ENCODE results near the gene IZUMO4.

Gene IZUMO4

DNA sequence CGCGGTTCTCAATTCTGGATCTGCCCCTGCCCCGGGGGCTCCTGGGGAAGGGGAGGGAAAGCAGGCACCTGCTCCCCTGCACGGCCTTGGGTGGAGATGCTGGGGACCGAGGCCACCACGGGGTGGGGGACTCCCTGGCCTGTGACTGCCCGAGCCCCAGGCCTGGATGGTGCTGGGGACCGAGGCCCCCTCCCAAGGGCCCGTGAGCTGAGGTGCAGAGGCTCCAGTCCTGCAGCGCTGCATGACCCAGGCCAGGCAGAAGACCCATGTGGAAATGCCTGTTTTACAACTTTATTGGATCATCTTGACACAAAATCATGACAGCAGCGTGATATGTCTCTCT is 4.0 kb downstream of the IZUMO4 start:
- intact Hi-C loops (cut with micrococcal nuclease), result no loop called here
- Mint-ChIP-seq H3K4me3 (no peak overlapping the region), H3K9me3 (peaks cover 5% of the 10 kb centered on the region), H3K27ac (no peak overlapping the region), H3K36me3 (ENCODE audit: low read depth) (peaks cover 84% of the 10 kb centered on the region), H3K27me3 (no peaks in the 10 kb centered on the region), H3K4me1 (ENCODE audit: low read depth) (peaks cover 21% of the 10 kb centered on the region)

DNA sequence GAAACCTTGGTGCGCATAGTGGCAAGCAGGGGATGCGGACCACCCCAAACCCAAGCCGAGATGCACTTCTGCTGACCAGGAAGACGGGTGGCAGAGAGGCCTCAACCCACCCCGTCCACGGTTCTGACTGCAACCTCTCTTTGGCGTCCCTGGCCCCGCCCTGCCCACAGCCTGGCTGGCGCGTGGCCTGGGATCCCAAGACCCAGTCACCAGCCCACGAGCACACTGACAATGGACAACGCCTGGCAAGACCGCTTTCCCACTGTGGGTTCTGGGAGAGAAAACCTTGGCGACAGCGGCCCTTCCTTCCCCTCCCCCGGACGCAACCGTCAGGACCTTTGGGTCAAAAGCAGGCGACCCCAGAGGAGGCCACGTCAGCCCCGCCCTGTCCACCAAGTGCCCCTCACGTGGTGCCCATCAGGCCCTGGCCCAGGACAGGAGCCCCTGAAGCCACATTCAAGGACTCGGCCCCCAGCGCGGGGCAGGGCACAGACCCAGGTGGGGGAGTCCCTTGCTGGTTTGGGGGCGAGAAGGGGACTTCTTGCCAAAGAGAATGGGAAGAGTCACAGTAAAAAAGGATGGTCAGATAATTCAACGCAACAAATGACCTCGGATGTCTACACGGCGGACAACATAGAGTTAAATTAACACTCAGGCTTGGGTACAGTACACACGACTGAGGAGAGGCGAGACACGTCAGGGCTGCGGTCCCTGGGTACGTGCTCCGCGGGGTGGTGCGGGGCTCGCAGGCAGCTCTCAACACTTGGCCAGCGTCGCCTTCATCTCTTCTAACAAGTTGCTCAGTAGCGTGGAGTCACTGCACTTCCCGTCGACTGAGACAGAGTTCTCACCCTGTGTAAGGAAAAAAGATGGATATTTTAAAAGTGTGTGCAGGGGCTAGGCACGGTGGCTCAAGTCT is 5.0 kb downstream of the IZUMO4 start:
- Mint-ChIP-seq H3K27me3 (no peaks in the 10 kb centered on the region), H3K4me1 (ENCODE audit: low read depth) (peaks cover 21% of the 10 kb centered on the region), H3K9me3 (peaks cover 12% of the 10 kb centered on the region), H3K36me3 (ENCODE audit: low read depth) (peaks cover 87% of the 10 kb centered on the region), H3K27ac (no peak overlapping the region), H3K4me3 (no peak overlapping the region)
- intact Hi-C loops (cut with micrococcal nuclease), result no loop called here

DNA sequence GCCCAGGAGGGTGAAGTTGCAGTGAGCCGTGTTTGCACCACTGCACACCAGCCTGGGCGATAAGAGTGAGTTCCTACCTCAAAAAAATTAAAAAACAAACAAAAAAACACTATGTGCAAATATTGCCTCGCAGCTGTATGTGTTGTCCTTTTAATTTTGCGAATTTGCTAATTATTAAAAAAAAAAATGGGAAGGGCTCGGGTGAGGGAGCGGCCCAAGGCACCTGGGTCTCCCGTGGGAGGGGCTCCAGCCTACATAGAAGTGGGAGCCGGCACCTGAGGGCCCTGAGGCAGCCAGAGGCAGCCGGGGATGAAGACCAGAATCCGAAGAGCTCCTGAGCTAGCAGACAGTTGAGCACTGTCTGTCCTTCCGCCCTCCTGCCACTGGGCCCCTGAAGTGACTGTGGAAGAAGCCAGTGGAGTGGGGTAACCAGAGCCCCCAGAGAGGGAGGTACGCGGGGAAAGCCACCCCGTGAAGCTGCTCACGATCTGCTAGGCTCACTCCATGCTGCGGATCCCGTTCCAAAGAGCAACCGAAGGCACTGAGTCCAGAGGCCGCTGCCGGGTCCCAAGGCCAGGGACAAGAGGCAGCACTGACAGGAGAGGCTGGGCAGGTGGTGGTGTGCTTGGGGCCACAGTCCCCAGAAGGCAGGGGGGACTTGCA is 6.5 kb downstream of the IZUMO4 start:
- intact Hi-C loops (cut with micrococcal nuclease), result no loop called here
- H3K4me1 Mint-ChIP-seq (ENCODE audit: low read depth), result peaks cover 6% of the 10 kb centered on the region
- H3K27me3 Mint-ChIP-seq, result no peaks in the 10 kb centered on the region
- H3K9me3 Mint-ChIP-seq, result peaks cover 17% of the 10 kb centered on the region
- H3K36me3 Mint-ChIP-seq (ENCODE audit: low read depth), result peaks cover 100% of the 10 kb centered on the region
- H3K4me3 Mint-ChIP-seq, result no peak overlapping the region
- no peak overlapping the region for H3K27ac Mint-ChIP-seq

DNA sequence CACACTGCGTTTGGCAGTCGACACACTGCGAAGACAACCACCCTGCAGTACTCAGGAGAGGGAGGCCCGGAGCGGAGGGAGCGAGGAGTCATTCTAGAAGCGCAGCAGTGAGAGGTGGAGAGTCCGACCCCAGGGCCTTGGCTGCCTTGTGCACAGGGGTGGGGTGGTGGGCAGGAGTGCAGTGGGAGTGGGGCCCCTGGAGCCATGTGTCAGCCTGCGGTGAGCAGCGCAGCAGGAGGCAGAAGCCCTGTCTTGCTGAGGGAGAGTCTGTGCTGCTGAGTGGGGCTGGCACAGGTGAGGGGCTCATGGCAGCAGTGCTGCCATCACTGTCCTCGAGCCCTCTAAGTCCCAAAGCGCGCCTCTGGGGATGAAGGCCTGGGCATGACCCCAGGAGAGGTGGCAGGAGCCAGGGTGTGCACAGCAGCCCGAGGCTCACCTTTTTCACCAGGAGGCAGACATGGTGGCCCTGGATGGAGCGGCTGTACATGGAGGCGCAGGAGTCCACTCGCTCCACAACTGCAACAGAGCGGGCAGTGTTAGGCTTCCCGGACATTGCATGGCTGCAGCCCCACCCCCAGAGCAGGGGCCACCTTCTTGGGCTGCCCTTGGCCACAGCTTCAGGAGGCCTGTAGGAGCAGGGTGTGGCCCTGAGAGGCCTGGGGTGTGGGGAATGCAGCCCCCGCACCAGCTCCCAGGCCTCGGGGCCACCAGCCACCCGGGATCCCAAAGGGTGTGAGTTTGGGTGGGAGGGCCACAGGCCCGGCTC is 11.7 kb downstream of the IZUMO4 start:
- Mint-ChIP-seq H3K27me3 (no peaks in the 10 kb centered on the region), H3K4me1 (ENCODE audit: low read depth) (no peaks in the 10 kb centered on the region), H3K9me3 (peaks cover 17% of the 10 kb centered on the region), H3K4me3 (no peak overlapping the region), H3K27ac (no peak overlapping the region), H3K36me3 (ENCODE audit: low read depth) (peaks cover 100% of the 10 kb centered on the region)
- intact Hi-C loops (cut with micrococcal nuclease), result no loop called here

DNA sequence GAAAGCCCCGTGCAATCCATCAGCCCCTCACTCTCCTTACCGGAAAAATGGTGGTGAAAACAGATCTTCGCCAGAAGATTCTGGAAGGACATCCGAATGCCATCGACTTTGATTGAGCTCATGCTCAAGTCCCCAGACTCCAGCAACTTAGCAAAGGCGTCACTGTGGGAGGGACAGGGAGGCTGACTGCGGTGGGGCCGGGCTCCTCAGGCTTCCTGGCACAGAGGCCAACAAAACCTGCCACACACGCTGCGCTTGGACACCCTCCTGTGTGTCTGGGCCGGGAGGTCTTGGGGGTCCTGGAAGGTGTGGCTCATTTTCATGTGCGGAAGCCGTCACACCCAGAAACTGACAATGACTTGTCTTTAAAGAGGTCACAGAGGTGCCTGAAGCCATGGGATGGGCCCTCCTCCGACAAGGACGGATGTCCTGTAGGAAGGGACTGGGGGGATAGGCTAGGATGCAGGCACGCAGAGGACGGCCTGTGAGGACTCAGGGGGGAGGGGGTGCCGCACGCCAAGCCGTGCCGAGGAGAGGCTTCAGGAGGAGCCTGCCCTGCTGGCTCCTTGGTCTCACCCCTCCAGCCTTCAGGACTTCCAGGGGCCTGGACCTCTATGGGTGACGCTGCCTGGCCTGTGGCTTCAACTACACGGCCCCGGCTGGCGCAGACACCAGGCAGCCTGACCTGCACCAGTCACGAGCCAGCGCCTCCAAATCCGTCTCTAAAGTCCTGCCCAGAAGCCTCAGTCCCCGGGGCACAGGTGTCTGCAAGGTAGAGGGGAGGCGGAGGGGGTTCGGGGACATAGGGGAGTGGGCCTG is 12.5 kb downstream of the IZUMO4 start:
- H3K27me3 Mint-ChIP-seq, result no peaks in the 10 kb centered on the region
- intact Hi-C loops (cut with micrococcal nuclease), result no loop called here
- no peak overlapping the region for H3K4me3 Mint-ChIP-seq
- H3K27ac Mint-ChIP-seq, result no peak overlapping the region
- no peaks in the 10 kb centered on the region for H3K4me1 Mint-ChIP-seq (ENCODE audit: low read depth)
- H3K9me3 Mint-ChIP-seq, result peaks cover 17% of the 10 kb centered on the region
- H3K36me3 Mint-ChIP-seq (ENCODE audit: low read depth), result peaks cover 100% of the 10 kb centered on the region

DNA sequence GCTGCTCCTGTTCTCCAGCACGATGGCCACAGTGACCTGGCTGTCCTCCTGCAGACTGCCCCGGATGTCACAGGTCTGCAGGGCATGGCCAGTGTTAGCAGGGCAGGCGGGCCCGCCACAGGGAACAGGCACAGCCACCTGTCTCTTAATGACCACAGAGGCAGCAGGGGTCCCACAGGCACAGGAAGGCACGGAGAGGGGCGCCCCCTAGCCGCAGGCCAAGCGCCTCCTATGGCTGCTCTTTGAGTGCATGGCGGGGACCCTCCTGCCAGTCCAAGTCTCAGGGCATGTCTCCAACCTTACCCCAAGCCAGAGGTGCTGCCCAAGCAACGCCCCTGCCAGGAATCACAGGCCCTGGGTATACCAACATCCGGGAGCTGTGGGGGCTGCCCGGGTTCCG is 14.1 kb downstream of the IZUMO4 start:
- no peak overlapping the region for H3K4me3 Mint-ChIP-seq
- H3K4me1 Mint-ChIP-seq (ENCODE audit: low read depth), result no peaks in the 10 kb centered on the region
- intact Hi-C loops (cut with micrococcal nuclease), result no loop called here

DNA sequence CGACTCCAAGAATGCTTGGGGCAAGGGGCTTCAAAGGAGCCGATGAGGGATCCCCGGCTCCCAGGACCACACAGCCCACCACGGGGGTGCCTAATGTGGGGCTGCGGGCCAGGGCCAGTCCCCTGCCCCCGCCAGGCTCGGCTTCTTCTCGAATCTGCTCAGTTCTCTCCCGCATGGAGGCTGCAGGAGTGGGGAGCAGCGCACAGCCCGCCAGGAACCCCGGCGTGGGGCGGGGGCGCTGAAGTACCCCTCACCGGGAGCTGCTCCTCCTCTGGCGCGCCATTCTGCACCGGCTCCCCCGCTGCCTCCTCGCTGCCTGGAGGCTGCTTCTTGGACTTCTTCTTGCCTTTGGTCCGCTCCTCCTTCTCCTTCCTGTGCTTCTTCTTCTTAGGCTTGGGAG is 14.7 kb downstream of the IZUMO4 start:
- intact Hi-C loops (cut with micrococcal nuclease), result no loop called here
- Mint-ChIP-seq H3K36me3 (ENCODE audit: low read depth) (peaks cover 100% of the 10 kb centered on the region), H3K4me1 (ENCODE audit: low read depth) (no peaks in the 10 kb centered on the region), H3K4me3 (no peak overlapping the region), H3K27me3 (no peaks in the 10 kb centered on the region), H3K9me3 (peaks cover 7% of the 10 kb centered on the region), H3K27ac (no peak overlapping the region)

More for the DNA sequence above, 14.1 kb downstream of the IZUMO4 start:
- peaks cover 100% of the 10 kb centered on the region for H3K36me3 Mint-ChIP-seq (ENCODE audit: low read depth)
- H3K27me3 Mint-ChIP-seq, result no peaks in the 10 kb centered on the region
- H3K9me3 Mint-ChIP-seq, result peaks cover 10% of the 10 kb centered on the region
- no peak overlapping the region for H3K27ac Mint-ChIP-seq

DNA sequence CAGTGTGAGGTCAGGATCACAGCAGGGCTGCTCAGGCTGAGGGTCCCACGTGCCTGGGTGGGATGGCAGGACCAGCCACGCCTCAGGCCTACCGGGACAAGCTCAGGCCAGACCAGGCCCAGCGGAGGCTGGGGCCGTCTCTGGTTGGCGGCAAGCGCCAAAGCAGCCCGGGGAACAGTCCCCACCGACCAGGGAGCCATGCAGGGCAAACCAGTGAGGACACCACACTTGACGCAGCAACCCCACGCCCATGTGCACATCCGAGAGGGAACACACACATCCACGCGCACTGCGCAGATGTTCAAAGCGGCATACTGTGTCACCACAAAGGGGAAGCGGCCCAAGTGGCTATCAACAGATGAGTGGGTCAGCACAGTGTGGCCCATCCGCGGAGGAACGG is 15.2 kb downstream of the IZUMO4 start:
- peaks cover 100% of the 10 kb centered on the region for H3K36me3 Mint-ChIP-seq (ENCODE audit: low read depth)
- intact Hi-C loops (cut with micrococcal nuclease), result no loop called here
- H3K27me3 Mint-ChIP-seq, result no peaks in the 10 kb centered on the region
- H3K4me1 Mint-ChIP-seq (ENCODE audit: low read depth), result no peaks in the 10 kb centered on the region
- H3K4me3 Mint-ChIP-seq, result no peak overlapping the region
- peaks cover 2% of the 10 kb centered on the region for H3K9me3 Mint-ChIP-seq
- no peak overlapping the region for H3K27ac Mint-ChIP-seq

DNA sequence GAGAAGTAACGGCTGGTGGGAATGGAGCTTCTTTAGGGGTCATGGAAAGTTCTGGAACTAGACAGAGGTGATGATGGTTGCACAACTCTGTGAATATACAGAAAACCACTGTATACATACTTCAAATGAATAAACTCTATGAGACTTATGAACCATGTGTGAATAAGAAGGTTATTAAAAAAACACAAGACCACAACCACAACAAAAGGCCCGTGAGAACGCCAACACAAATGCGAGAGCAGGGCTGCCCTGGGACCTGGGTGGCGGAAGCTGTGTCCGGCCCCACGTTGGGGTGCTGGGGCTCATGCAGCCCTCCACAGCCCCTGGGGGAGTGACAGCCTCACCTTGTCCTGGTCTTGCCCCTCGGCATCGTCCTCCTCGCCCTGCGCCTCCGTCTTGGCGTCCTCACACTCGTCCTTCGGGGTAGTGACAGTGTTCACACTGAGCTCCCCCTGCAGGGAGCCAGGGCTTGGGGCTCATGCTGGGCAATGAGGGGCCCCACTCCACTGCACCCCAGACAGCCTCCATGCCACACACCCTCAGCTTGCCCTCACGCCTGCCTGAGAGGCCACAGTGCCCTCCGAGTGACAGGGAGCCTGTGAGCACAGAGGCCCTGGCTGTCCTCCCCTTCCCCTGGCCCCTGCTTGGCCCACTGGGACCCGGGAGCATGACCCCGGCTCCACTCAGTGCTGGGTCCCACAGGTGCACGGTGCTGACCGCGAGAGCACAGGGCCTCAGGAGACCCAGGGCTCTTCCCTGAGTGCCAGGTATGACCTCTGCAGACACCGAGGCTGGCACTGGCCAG is 16.0 kb downstream of the IZUMO4 start:
- Mint-ChIP-seq H3K36me3 (ENCODE audit: low read depth) (peaks cover 100% of the 10 kb centered on the region), H3K4me1 (ENCODE audit: low read depth) (no peaks in the 10 kb centered on the region), H3K27ac (no peak overlapping the region), H3K9me3 (no peaks in the 10 kb centered on the region), H3K27me3 (no peaks in the 10 kb centered on the region), H3K4me3 (no peak overlapping the region)
- intact Hi-C loops (cut with micrococcal nuclease), result no loop called here

DNA sequence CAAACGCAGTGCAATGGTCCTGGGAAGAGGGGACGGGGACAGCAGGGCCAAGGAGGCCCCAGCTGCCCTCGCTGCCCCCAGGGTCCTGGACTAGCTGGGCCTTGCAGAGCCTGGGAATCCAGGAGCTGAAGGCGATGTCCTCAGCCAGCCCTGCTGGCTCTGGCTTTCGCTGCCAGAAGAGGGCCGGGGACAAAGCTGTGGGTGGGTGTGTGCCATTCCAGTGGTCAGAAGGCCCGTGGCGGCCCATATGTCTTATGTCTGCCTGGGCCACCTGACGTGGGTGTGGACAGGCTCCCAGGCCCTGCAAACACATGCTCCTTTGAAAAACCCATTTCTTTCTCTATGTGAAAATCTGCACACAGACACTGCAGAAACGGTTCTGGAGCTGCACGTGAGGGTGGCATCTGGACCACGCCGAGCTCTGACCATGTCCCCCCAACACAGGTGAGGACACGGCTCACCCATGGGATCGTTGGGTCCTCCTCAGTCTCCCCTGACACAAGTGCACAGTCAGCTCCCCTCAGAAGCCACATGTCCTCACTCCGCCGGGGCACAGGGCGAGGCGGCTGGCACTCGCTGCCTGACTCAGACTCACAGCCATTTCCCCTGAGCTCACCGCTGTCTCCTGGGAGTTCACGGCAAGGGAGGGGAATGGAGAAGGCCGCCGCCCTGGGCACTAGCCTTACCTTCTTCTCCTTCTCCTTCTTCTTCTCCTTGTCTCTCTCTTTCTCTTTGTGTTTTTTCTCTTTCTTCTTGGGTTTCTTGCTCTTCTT is 16.9 kb downstream of the IZUMO4 start:
- no peaks in the 10 kb centered on the region for H3K27me3 Mint-ChIP-seq
- intact Hi-C loops (cut with micrococcal nuclease), result no loop called here
- H3K27ac Mint-ChIP-seq, result no peak overlapping the region
- no peak overlapping the region for H3K4me3 Mint-ChIP-seq
- no peaks in the 10 kb centered on the region for H3K4me1 Mint-ChIP-seq (ENCODE audit: low read depth)
- no peaks in the 10 kb centered on the region for H3K9me3 Mint-ChIP-seq
- H3K36me3 Mint-ChIP-seq (ENCODE audit: low read depth), result peaks cover 100% of the 10 kb centered on the region

DNA sequence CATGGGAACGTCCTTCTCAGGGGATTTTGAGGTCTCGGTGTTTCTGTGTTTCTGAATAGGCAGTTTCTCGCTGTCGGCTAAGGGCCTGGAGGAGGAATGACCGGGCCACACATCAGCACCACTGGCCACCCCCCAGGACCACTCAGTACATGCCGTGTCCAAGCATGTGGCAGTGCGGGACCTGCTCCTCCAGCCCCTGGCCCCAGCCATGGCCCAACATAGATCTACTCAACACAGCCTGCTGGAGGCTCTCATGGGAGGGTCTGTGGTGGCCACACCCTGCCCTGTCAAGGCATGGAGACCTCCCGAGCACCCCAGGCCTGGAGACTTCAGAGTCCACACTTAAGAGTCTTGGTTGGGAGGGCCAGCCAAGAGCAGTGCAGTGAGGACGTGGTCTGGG is 17.5 kb downstream of the IZUMO4 start:
- H3K27me3 Mint-ChIP-seq, result no peaks in the 10 kb centered on the region
- H3K4me1 Mint-ChIP-seq (ENCODE audit: low read depth), result no peaks in the 10 kb centered on the region
- peaks cover 100% of the 10 kb centered on the region for H3K36me3 Mint-ChIP-seq (ENCODE audit: low read depth)
- no peaks in the 10 kb centered on the region for H3K9me3 Mint-ChIP-seq
- no peak overlapping the region for H3K4me3 Mint-ChIP-seq
- intact Hi-C loops (cut with micrococcal nuclease), result no loop called here
- no peak overlapping the region for H3K27ac Mint-ChIP-seq

DNA sequence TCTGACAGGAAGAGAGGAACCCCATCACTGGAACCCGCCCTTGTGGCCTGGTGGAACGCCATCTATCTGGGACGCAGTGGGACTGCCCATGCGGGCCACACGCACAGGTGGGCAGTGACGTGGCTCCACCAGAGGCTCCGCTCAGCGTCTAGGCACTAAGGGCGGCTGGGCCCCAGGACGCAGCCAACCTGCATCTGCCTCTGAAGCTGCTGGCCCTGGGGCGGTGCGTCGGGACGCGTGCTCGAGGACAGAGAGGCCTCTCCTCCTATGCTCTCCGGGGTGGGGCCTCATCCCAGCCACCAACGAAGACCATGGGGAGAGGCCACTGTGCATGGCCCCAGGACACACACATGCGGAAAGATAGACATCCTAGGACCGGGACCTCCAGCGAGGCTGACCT is 18.1 kb downstream of the IZUMO4 start:
- no peaks in the 10 kb centered on the region for H3K4me1 Mint-ChIP-seq (ENCODE audit: low read depth)
- no peak overlapping the region for H3K4me3 Mint-ChIP-seq
- H3K36me3 Mint-ChIP-seq (ENCODE audit: low read depth), result peaks cover 100% of the 10 kb centered on the region
- H3K27ac Mint-ChIP-seq, result no peak overlapping the region
- no peaks in the 10 kb centered on the region for H3K9me3 Mint-ChIP-seq
- no peaks in the 10 kb centered on the region for H3K27me3 Mint-ChIP-seq
- intact Hi-C loops (cut with micrococcal nuclease), result no loop called here

Data from dendritic cell treated with granulocyte-macrophage colony-stimulating factor and Interleukin-4, amounts not matched to agents 40 ng/mL and 50 ng/mL, for 4 days (primary cell).